HepG2 (cell line): ENCODE results near the gene TOMM20. TPM values are rescaled to one million over a fixed set of nuclear protein-coding genes. Genes with fewer than 3 reads are reported as not detected.

Source experiments
- ATAC-seq: fragments of 200-7000 bp; cut with Tn5 transposase; 3 replicates; pipeline ENCODE4 v1.9.1; 2020; ENCODE audit warnings: mild to moderate bottlenecking, moderate library complexity
- BruUV-seq: library from RNA; stranded (reverse); fragments of 400-500 nt; replicated peaks from 2 replicates; lab custom pipeline; 2021; lab: Mats Ljungman, UMichigan
- CTCF ChIA-PET: fragments of 300-600 bp; formaldehyde crosslinking; extraction: SDS; loops from one replicate; lab custom pipeline; 2021; ENCODE audit warnings: low total read pairs, inconsistent platforms, low intra/inter-chr PET ratio; lab: Yijun Ruan, JAX
- POLR2A ChIA-PET: fragments of 350-600 bp; sonication (Branson Sonifier 250); formaldehyde crosslinking; loops from one replicate; lab custom pipeline; 2020; ENCODE audit warnings: antibody characterized with exemption, inconsistent platforms; lab: Yijun Ruan, JAX
- DNase-seq: peaks from one replicate; pipeline ENCODE4 v3.0.0-alpha.2; 2015; ENCODE audit warnings: low spot score
- FAIRE-seq: peaks from 3 replicates; lab custom pipeline; 2011; peaks lifted over from hg19 to GRCh38; lab: Jason Lieb, UNC
- H2AFZ ChIP-seq: one replicate; pipeline ENCODE4 v1.6.1; 2011; ENCODE audit warnings: low read length, inconsistent platforms
- H3K27ac ChIP-seq: fragments of 300-600 bp; 3 replicates; pipeline ENCODE4 v1.8.0; 2011; ENCODE audit warnings: mixed run types, mild to moderate bottlenecking, mixed read lengths, low read length, inconsistent platforms; ENCODE audit not compliant: insufficient read depth; ENCODE audit errors: extremely low read length
- H3K27me3 ChIP-seq, 2 experiments: fragments of 200-600 bp in 1 of 2; 2 replicates in 1 of 2; 3 replicates in 1 of 2; pipeline versions ENCODE4 v1.6.0 to v1.8.0; 2011; ENCODE audit warnings: low read length in 2 of 2, mild to moderate bottlenecking in 2 of 2, moderate library complexity in 2 of 2, inconsistent platforms in 1 of 2; ENCODE audit not compliant: insufficient read depth in 2 of 2, control insufficient read depth in 1 of 2
- H3K36me3 ChIP-seq, 2 experiments: fragments of 200-600 bp in 1 of 2; replicated peaks in 1 of 2; 2 replicates in 1 of 2; 3 replicates in 1 of 2; pipeline versions ENCODE4 v1.5.1 to v1.8.0; 2011; ENCODE audit warnings: low read length in 2 of 2, inconsistent platforms in 1 of 2; ENCODE audit not compliant: insufficient read depth in 2 of 2, control insufficient read depth in 1 of 2
- H3K4me1 ChIP-seq: 2 replicates; pipeline ENCODE4 v1.5.1; 2012; ENCODE audit warnings: low read length, inconsistent platforms; ENCODE audit not compliant: insufficient read depth
- H3K4me2 ChIP-seq: 2 replicates; pipeline ENCODE4 v1.6.0; 2011; ENCODE audit warnings: low read depth, low read length, inconsistent platforms
- H3K4me3 ChIP-seq, 3 experiments: fragments of 200-600 bp in 1 of 3; sonication (generic), shearing (Covaris generic) in 1 of 3; replicated peaks in 1 of 3; 2 replicates each; pipeline ENCODE4 v1.5.1; 2011 to 2016; ENCODE audit warnings: low read length in 3 of 3, inconsistent platforms in 2 of 3, low read depth in 2 of 3, mild to moderate bottlenecking in 2 of 3, control low read depth in 1 of 3, mixed read lengths in 1 of 3; ENCODE audit not compliant: insufficient read depth in 1 of 3
- H3K79me2 ChIP-seq: one replicate; pipeline ENCODE4 v1.6.1; 2011; ENCODE audit warnings: low read length, inconsistent platforms; ENCODE audit not compliant: insufficient read depth
- H3K9ac ChIP-seq: 2 replicates; pipeline ENCODE4 v1.6.0; 2011; ENCODE audit warnings: mild to moderate bottlenecking, low read depth, low read length, inconsistent platforms; ENCODE audit not compliant: insufficient read depth
- H3K9me3 ChIP-seq: 2 replicates; pipeline ENCODE4 v1.5.1; 2012; ENCODE audit warnings: mild to moderate bottlenecking, low read length
- H4K20me1 ChIP-seq: 2 replicates; pipeline ENCODE4 v1.6.0; 2011; ENCODE audit warnings: inconsistent platforms, mild to moderate bottlenecking, low read length, moderate library complexity; ENCODE audit not compliant: insufficient read depth
- ATF7 ChIP-seq, 2 experiments: fragments of 450-650 bp in 1 of 2; sonication (generic) in 1 of 2; formaldehyde crosslinking in 1 of 2; IDR thresholded peaks; 2 replicates each; pipeline versions ENCODE4 v1.4.0 to v1.6.1; 2016 to 2020; ENCODE audit warnings: antibody characterized with exemption in 1 of 2, mild to moderate bottlenecking in 1 of 2, missing genetic modification reagents in 1 of 2
- EP300 ChIP-seq, 3 experiments: sonication (generic) in 1 of 3; formaldehyde crosslinking in 1 of 3; IDR thresholded peaks; 2 replicates each; pipeline versions ENCODE4 v1.5.1 to v1.6.1; 2011 to 2020; ENCODE audit warnings: low read depth in 2 of 3, low read length in 2 of 3, borderline replicate concordance in 1 of 3, improper control_type of control experiment in 1 of 3, mild to moderate bottlenecking in 1 of 3, missing genetic modification reagents in 1 of 3, moderate library complexity in 1 of 3
- GPN1 ChIP-seq: sonication (generic); formaldehyde crosslinking; IDR thresholded peaks from 2 replicates; pipeline ENCODE4 v1.5.1; 2020; ENCODE audit warnings: missing genetic modification reagents, borderline replicate concordance
- HINFP ChIP-seq: sonication (generic); formaldehyde crosslinking; IDR thresholded peaks from 2 replicates; pipeline ENCODE4 v1.4.0; 2020; ENCODE audit warnings: low read depth, mild to moderate bottlenecking, missing genetic modification reagents
- MIER2 ChIP-seq: IDR thresholded peaks from 2 replicates; pipeline ENCODE4 v1.6.1; 2016; ENCODE audit warnings: missing biosample characterization, missing genetic modification reagents
- SAFB2 ChIP-seq: sonication (generic); formaldehyde crosslinking; IDR thresholded peaks from 2 replicates; pipeline ENCODE4 v1.5.1; 2020; ENCODE audit warnings: missing genetic modification reagents, low read depth, mild to moderate bottlenecking, borderline replicate concordance
- ZBTB25 ChIP-seq: IDR thresholded peaks from 2 replicates; pipeline ENCODE4 v1.6.1; 2018; ENCODE audit warnings: missing genetic modification reagents
- ZBTB39 ChIP-seq: sonication (generic); formaldehyde crosslinking; IDR thresholded peaks from 2 replicates; pipeline ENCODE4 v1.5.0; 2020; ENCODE audit warnings: missing genetic modification reagents
- ZC3H13 ChIP-seq: sonication (generic); formaldehyde crosslinking; IDR thresholded peaks from 2 replicates; pipeline ENCODE4 v1.8.1; 2023; ENCODE audit warnings: mild to moderate bottlenecking, missing genetic modification reagents, moderate library complexity
- ZHX2 ChIP-seq, 2 experiments: sonication (generic) in 1 of 2; formaldehyde crosslinking in 1 of 2; IDR thresholded peaks; 2 replicates each; pipeline versions ENCODE4 v1.6.1 to v1.9.0; 2014 to 2022; ENCODE audit warnings: antibody characterized with exemption in 1 of 2, borderline replicate concordance in 1 of 2, inconsistent platforms in 1 of 2, low read depth in 1 of 2, missing genetic modification reagents in 1 of 2
- ZMYM4 ChIP-seq: sonication (generic); formaldehyde crosslinking; IDR thresholded peaks from 2 replicates; pipeline ENCODE4 v1.8.1; 2023; ENCODE audit warnings: mild to moderate bottlenecking, missing genetic modification reagents
- ZNF713 ChIP-seq: sonication (generic); formaldehyde crosslinking; IDR thresholded peaks from 2 replicates; pipeline ENCODE4 v1.4.0; 2020; ENCODE audit warnings: mild to moderate bottlenecking, missing genetic modification reagents
- WGBS: methylation state at CpG from one replicate; pipeline ENCODE4 v1.1.6; 2017; ENCODE audit warnings: low lambda C conversion rate; 5-methylcytosine and 5-hydroxymethylcytosine counted together
- in situ Hi-C: cut with HindIII; loops from 2 replicates; pipeline ENCODE4 v1.10.0; 2017; ENCODE audit warnings: low pct_unique_long_range_greater_than_20kb; ENCODE audit not compliant: extremely low pct_ligation_motif_present
- intact Hi-C: fragments of 100-400 bp; cut with micrococcal nuclease; formaldehyde crosslinking; loops from one replicate; pipeline ENCODE4 v1.10.0; 2022; ENCODE audit not compliant: unreplicated experiment
- polyA plus RNA-seq, 8 experiments: library from polyadenylated mRNA; depleted of rRNA in 3 of 8; stranded (reverse) in 7 of 8; unstranded in 1 of 8; fragments of >200 nt; fragmentation: Illumina TruSeq in 4 of 8; extraction: Trizol in 4 of 8; gene quantifications; 2 replicates each; pipeline versions ENCODE4 v1.2.1 to v1.2.3, GENCODE V29; 2011 to 2016; ENCODE audit warnings: low read depth in 4 of 8, missing spikeins in 1 of 8, mixed read lengths in 1 of 8; ENCODE audit not compliant: insufficient read depth in 1 of 8
- total RNA-seq, 5 experiments: library from RNA; depleted of rRNA; stranded (reverse); fragments of >200 nt; fragmentation: Illumina TruSeq; extraction: Trizol; gene quantifications; 2 replicates each; pipeline ENCODE4 v1.2.3, GENCODE V29; 2016; ENCODE audit warnings: low read depth in 1 of 5

TOMM20 gene
- total and polyA plus RNA-seq, 2 of the 13 experiments (the other 11 are each of a cell fraction or from before 2014, with no cell fraction given), result 153 to 376 TPM

- H3K9ac ChIP-seq, result no peak overlapping the region
- FAIRE-seq (no peak), DNase-seq (no peak), ATAC-seq (no peak)
- intact Hi-C loops (loop anchor here (10.0 kb wide), 1 partner anchor 58 kb away; the partner anchor contains the start of gene RBM34), in situ Hi-C loops (no loop called here)
- peaks cover 11 to 33% of the 10 kb centered on the region in 2 experiments for H3K36me3 ChIP-seq
- no peak overlapping the region for H2AFZ ChIP-seq
- peaks cover 27% of the 10 kb centered on the region; the same call in 1 of the 2 replicates for H4K20me1 ChIP-seq
- no peak overlapping the region for H3K27ac ChIP-seq
- H3K4me3 ChIP-seq, result no peak overlapping the region
- ChIA-PET CTCF (no interaction called here), POLR2A (interaction anchor here (0.9 to 1.4 kb wide), 2 partner anchors 16 to 302 kb away, joined by 3 read pairs; no protein-coding TSS in a partner anchor)
- peaks cover 16% of the 10 kb centered on the region for H3K4me1 ChIP-seq
- H3K9me3 ChIP-seq, result no peaks in the 10 kb centered on the region
- peaks cover 4% of the 10 kb centered on the region for H3K79me2 ChIP-seq
- 95% methylated on average over 4 of the region's 4 CpGs for WGBS
- H3K27me3 ChIP-seq, result no peaks in the 10 kb centered on the region
- H3K4me2 ChIP-seq, result no peak overlapping the region
- no TSS peak for BruUV-seq
- TF ChIP-seq ZMYM4 (CRISPR knock-in tag) (no peak), HINFP (no peak), ZBTB25 (CRISPR knock-in tag) (no peak), ZNF713 (CRISPR knock-in tag) (no peak), ZBTB39 (CRISPR knock-in tag) (no peak), ZHX2 (IDR thresholded peaks at IDR 0.05; ENCODE audit: low read depth) (no peak), ZHX2 (CRISPR knock-in tag; IDR thresholded peaks at IDR 0.05; ENCODE audit: borderline replicate concordance) (no peak), ATF7 (IDR thresholded peaks at IDR 0.05) (no peak), ATF7 (CRISPR knock-in tag; IDR thresholded peaks at IDR 0.05) (no peak), GPN1 (CRISPR knock-in tag) (no peak), SAFB2 (CRISPR knock-in tag) (no peak), EP300 (IDR thresholded peaks at IDR 0.05; ENCODE audit: low read depth in 2 of 2, low read length in 2 of 2) (no peak), EP300 (CRISPR knock-in tag; IDR thresholded peaks at IDR 0.05; ENCODE audit: borderline replicate concordance) (no peak), ZC3H13 (CRISPR knock-in tag) (no peak), MIER2 (no peak)
Measured at GRCh38 chr1:235106457-235106856, 22.2 kb downstream of the TOMM20 start.
